ENCODE results near the gene P2RX4.
"Not testable (repeated sequence)": the region's sequence is repeated elsewhere in the genome, so short reads cannot be mapped to it uniquely, and the experiment has no call there.

Gene P2RX4

DNA sequence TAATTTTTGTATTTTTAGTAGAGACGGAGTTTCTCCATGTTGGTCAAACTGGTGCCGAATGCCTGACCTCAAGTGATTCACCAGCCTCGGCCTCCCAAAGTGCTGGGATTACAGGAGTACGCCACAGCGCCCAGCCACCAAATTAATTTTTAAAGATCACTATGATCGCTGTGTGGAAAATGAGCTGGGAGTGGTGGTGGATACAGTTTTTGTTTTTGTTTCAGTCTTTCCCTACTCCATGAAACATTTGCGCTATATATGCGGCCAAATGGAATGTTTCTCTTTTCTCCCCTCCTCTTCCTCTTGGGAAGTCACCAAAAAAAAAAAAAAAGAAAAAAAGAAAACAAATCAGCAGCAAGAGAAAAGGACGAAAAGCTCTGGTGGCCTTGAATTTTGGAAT is 20.8 kb upstream of the P2RX4 start:
- DNase-seq = no peak

DNA sequence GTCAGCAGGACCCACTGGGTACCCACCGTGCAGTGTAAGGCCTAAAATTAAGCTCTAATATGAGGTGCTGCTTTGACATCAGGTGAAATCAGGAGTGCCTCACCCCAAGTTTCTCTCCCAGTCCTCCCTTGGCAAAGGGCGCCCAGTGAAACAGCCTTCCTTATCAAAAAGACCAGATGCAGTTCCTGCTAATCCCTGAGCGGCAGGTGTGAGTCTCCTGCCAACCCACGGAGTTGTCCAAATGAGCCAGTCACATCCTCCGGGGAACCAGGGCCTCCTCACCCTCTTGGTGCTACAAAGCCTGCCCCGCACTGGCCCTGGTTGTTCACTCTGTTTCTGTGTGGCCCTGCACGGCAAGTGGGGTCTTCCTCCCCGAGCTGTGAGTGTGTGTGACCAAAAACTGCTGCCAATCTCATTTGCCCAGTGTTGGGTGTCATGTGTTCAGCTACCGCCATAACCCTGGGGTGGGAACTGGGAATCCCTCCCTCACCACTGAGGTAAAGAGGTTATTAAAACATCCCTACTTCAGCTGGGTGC is 20.2 kb upstream of the P2RX4 start:
- DNase-seq = no peak

- peak; percentile 58 for DNase-seq
Observed at GRCh38 chr12:121190523-121191031, 19.4 kb upstream of the P2RX4 start.

- no peak for DNase-seq
Observed at GRCh38 chr12:121191151-121191550, 18.8 kb upstream of the P2RX4 start.

- peak; percentile 57 for DNase-seq
Observed at GRCh38 chr12:121196902-121197301, 13.0 kb upstream of the P2RX4 start.

- DNase-seq = no peak
Observed at GRCh38 chr12:121198949-121199348, 11.0 kb upstream of the P2RX4 start.

DNA sequence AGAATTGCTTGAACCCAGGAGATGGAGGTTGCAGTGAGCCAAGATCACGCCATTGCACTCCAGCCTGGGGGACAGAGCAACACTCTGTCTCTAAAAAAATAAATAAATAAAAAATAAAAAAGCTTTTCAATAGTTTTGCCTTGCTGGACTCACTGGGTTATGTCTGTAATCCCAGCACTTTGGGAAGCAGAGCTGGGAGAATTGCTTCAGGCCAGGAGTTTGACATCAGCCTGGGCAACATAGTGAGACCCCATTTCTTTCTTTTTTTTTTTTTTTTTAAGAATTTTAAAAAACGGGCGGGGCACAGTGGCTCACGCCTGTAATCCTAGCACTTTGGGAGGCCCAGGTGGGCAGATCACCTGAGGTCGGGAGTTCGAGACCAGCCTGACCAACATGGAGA is 8.8 kb upstream of the P2RX4 start:
- DNase-seq = not testable (repeated sequence)

- no peak for DNase-seq
Observed at GRCh38 chr12:121202407-121203355, 7.2 kb upstream of the P2RX4 start.

DNA sequence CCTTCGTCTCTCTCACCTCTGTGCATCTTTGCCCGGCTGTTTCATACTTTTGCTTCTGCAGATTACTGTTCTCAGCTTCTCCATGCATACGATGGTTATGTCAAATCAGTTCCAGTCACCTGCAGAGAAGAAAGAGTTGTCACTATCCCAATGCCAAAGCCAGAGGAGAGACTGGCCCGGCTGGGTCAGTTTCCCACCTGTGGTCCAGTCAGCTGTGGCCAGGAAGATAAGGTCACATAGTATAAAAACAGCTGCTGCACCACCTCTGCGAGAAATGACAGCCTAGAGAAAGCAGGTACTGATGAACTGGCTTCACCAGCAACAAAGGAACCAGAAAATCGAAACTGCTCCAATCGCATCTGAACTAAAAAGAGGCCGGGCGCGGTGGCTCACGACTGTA is 6.4 kb upstream of the P2RX4 start:
- no peak for DNase-seq

DNA sequence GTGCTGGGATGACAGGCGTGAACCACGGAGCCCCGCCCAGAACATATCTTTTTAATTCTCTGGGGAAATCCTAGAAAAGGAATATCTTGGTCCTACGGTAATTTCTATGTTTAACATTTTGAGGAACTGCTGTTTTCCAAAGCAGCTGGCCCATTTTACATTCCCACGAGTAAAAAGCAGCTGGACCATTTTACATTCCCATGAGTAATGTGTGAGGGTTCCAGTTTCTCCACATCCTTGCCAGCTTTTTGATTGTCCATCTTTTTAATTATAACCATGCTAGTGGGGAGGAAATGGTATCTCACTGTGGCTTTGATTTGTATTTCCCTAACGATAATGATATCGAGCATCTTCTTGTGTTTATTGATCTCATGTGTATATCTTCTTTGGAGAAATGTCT is 4.4 kb upstream of the P2RX4 start:
- DNase-seq = no peak

GRCh38 chr12:121208571-121208970 is 1.4 kb upstream of the P2RX4 start:
- DNase-seq = not testable (repeated sequence)

GRCh38 chr12:121209221-121209620 is 708 bp upstream of the P2RX4 start:
- no peak for DNase-seq

- no peak for DNase-seq
Observed at GRCh38 chr12:121212875-121213274, 2.9 kb downstream of the P2RX4 start.

DNA sequence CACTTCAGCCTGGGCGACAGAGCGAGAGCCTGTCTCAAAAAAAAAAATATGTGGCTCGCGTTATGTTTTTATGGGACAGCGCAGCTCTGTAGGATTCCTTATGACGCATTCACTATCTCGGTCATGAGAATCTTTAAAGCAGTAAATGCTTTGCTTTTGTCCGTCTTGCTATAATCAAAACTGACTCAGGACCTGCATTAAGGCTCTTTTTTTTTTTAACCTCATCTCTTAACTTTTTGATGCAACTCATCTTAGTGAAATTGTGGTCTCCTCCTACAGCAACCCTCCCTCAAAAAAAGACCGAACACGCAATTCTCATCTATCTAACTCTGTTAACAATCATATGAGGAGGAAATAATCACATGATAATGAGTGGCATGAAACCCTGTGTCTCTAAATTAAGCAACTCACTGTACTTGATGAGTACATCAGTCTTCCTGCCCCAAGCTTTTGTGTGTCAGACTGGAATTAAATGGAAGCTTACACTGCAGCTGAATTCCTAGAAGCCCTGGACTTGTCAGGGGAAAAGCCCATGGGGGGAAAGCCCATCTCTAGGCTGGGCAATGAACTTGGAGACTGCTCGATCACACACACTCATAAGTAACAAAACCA is 4.3 kb downstream of the P2RX4 start:
- peak; percentile 63 for DNase-seq

- peak; percentile 53 for DNase-seq
Observed at GRCh38 chr12:121214855-121215745, 5.2 kb downstream of the P2RX4 start.

- no peak for DNase-seq
Observed at GRCh38 chr12:121216102-121216501, 6.2 kb downstream of the P2RX4 start.

DNA sequence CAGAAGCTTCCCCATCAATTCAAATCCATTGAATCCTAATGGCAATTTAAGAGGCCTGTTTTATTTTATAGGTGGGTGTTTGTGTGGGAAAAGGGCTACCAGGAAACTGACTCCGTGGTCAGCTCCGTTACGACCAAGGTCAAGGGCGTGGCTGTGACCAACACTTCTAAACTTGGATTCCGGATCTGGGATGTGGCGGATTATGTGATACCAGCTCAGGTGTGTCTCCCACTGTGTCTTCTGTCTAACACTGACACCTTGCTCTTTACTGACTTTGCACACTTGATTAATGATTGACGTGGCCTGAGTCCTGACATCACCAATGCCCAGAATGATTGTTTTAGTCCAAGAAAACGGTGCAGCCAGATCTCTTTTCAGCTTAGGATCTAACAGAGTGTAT is 7.1 kb downstream of the P2RX4 start:
- DNase-seq = no peak

GRCh38 chr12:121217761-121218160 is 7.8 kb downstream of the P2RX4 start:
- DNase-seq = no peak

DNA sequence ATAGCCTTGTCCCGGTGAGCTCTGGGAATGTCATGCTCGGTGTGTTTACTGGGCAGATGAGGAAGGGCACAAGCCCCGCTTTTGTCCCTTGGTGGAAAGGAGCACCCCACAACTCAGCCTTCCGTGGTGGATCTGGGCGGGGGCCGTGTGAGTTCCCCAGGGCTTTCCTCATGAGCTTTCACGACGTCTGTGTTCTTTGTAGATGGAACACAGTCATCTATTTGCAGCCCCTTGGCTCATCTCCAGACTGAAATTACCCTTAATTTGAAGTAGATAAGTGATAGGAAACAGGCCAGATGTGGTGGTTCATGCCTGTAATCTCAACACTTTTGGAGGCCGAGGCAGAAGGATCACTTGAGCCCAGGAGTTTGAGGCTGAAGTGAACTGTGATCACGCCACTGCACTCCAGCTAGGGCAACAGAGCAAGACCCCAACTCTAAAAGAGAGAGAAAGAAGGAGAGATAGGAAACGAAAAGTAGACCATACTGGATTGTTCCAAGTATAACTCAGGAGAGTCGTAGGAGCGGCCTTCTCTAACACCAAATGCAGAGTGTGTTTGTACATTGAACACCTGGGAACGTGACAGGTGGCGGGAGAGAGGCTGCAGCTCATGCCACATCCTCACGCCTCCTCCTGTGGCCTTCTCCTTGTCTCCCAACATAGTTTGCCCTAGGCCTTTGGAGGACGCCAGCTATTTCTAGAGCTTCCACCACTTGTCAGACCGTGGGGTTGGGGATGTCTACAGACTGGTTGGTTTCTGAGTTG is 8.8 kb downstream of the P2RX4 start:
- DNase-seq = no peak

DNA sequence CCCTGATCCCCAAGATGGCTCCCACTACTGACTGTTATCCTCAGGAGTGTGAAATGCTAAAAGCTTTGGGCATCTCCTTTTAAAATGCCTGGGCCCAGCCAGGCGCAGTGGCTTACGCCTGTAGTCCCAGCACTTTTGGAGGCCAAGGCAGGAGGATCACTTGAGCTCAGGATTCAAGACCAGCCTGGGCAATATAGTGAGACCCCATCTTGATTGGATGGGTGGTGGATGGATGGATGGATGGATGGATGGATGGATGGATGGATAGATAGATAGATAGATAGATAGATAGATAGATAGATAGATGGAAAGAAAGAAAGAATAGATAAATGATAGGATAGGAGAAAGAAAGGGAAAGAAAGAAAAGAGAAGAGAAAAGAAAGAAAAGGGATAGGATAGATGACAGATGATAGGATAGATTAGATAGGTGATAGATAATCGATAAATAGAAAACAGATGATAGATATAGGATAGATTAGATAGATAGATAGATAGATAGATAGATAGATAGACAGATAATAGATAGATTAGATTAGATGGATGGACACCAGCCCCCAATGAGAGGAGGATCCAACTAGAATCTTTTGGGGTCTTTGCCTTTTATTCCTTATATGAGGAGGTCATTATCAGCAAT is 9.5 kb downstream of the P2RX4 start:
- no peak for DNase-seq

- DNase-seq = peak; percentile 46
Observed at GRCh38 chr12:121222847-121223246, 12.9 kb downstream of the P2RX4 start.

All from CD4-positive, alpha-beta T cell treated with Interferon gamma for 1 hour (primary cell).